ENCODE results near the gene PRF1. TPM values are rescaled to one million over a fixed set of nuclear protein-coding genes. Genes with fewer than 3 reads are reported as not detected.

PRF1 gene
- total RNA-seq, 2 experiments from 2014 or later, result 7.5 to 8.2 TPM

DNA sequence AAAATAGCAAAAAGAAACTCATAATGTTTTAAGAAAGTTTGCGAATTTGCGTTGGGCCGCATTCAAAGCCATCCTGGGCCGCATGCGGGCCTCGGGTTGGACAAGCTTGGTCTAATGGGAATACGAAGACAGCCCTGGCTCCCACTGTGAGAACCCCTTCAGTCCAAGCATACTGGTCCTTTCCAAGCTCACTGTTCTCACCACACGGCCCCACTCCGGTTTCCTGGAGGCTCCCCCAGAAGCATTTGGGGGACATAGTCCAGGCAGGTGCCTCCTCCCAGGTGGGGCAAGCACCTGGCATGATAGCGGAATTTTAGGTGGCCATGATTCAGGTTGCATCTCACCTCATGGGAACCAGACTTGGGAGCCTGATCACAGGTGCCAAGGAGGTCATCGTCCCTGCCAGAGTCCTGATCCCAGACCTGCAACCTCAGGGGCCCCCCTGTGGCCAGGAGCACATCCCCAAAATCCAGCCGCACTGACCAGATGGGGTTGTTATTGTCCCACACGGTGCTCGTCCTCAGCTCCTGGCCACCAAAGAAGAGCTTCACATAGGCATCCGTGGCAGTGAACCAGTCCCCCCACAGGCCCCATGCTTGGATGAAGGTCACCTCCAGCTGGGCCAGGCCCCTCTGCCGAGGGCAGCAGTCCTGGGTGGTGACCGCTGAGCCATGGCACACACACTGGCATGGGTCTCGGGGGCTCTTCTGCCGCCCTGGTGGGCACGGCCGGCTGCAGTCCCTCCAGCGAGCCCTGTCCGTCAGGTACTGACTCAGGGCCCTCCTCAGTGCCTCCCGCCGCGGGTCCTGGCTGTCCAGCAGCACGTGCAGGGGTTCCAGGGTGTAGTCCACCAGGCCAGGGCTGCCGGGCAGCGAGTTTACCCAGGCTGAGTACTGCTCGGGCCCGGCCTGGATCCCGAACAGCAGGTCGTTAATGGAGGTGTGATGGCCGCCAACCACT lies 4.4 kb downstream of the PRF1 start:
- peaks cover 12% of the 10 kb centered on the region for H3K36me3 Mint-ChIP-seq (ENCODE audit: low read depth)
- no peaks in the 10 kb centered on the region for H3K27me3 Mint-ChIP-seq (ENCODE audit: low read depth)
- H3K4me3 Mint-ChIP-seq, result no peak overlapping the region
- intact Hi-C loops (cut with micrococcal nuclease), result no loop called here
- no peak overlapping the region for H3K27ac Mint-ChIP-seq
- CTCF ChIA-PET, result interaction anchor here (1.2 kb wide), 1 partner anchor 49 kb away, joined by 3 read pairs; no protein-coding TSS in a partner anchor
- DNase-seq, result no peak
- H3K9me3 Mint-ChIP-seq, result no peaks in the 10 kb centered on the region
- peaks cover 23% of the 10 kb centered on the region for H3K4me1 Mint-ChIP-seq (ENCODE audit: low read depth)

DNA sequence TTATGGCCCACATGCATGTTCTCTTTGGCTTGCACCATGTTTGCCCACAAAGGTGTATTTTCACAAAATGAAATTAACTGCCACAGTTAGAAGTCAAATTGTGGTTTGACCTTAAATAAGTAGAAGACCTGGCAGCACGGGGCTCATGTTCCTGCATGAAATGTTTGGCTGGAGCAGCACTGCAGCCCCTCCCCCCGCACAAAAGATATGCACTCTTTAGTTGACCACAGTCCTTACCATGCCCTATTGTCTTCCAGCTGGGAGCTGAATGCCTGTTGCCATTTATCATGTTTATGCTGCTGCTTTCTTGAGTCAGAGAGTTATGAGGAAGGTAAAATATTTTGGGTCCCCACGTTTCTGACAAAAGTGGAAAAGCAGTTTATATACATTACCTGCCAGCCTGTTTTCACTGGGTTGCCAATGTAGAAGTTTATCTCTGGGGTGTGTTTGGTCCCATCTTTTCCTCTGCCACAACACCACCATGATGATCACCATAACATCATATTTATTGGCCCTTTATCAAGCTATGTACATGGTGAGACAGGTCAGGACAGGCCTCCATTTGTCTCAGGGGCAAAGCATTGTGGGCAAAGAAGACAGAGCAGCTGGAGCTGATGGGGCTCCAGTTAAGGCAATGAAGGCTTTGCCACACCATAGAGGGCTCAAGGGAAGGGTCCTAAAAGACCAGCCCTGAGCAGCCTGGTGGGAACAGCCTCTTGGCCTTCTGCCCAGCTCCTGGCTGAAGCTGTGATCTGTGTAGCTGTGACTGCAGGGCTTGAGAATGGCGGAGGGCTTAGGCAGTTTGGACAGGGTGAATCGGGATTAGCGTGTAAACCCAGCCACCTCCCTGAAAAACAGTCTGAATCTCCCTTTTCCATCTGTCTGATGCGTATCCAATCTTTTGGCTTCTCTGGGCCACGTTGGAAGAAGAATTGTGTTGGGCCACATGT lies 5.4 kb downstream of the PRF1 start:
- Mint-ChIP-seq H3K27me3 (ENCODE audit: low read depth) (peaks cover 3% of the 10 kb centered on the region), H3K4me3 (no peak overlapping the region), H3K36me3 (ENCODE audit: low read depth) (peaks cover 12% of the 10 kb centered on the region), H3K4me1 (ENCODE audit: low read depth) (peaks cover 13% of the 10 kb centered on the region), H3K9me3 (no peaks in the 10 kb centered on the region), H3K27ac (no peak overlapping the region)
- intact Hi-C loops (cut with micrococcal nuclease), result no loop called here
- no peak for DNase-seq
- CTCF ChIA-PET, result interaction anchor here (1.2 kb wide), 1 partner anchor 48 kb away, joined by 3 read pairs; no protein-coding TSS in a partner anchor

DNA sequence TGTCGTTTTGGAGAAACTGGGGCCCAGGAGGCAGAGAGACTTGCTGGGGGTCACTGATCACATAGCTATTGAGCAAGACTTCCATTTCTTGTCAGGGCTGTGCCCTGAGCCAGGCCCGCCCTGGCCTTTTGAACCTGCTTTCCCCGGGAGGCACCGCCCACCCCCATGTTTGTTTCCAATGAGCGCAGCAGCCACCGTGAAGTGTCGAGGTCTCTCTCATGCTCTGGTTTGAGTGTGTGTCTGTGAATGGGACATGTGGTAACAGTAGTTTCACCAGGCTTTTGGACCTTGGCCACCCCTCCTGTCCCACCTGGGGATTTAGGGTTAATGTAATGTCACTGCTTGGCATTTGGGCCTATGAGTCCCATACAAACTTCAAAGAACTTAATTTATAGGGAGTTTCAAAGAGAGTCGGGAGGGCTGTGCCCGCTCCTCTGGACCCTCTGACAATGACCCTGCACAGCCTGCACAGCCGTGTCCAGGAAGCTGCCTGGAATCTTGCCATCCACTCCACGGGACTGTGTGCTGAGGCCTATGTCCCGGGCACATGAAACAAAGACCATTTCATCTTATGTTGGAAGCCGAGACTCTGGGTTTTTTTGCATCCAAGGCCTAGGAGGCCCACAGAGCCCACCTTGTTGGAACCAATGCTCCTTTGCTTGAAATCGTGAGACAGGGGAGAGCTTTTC lies 6.3 kb downstream of the PRF1 start:
- intact Hi-C loops (cut with micrococcal nuclease), result no loop called here
- Mint-ChIP-seq H3K36me3 (ENCODE audit: low read depth) (peaks cover 12% of the 10 kb centered on the region), H3K4me3 (no peak overlapping the region), H3K27ac (no peak overlapping the region), H3K4me1 (ENCODE audit: low read depth) (peaks cover 6% of the 10 kb centered on the region), H3K9me3 (no peaks in the 10 kb centered on the region), H3K27me3 (ENCODE audit: low read depth) (peaks cover 3% of the 10 kb centered on the region)
- no peak for DNase-seq
- CTCF ChIA-PET, result interaction anchor here (0.6 kb wide), 1 partner anchor 243 kb away, joined by 3 read pairs; no protein-coding TSS in a partner anchor

DNA sequence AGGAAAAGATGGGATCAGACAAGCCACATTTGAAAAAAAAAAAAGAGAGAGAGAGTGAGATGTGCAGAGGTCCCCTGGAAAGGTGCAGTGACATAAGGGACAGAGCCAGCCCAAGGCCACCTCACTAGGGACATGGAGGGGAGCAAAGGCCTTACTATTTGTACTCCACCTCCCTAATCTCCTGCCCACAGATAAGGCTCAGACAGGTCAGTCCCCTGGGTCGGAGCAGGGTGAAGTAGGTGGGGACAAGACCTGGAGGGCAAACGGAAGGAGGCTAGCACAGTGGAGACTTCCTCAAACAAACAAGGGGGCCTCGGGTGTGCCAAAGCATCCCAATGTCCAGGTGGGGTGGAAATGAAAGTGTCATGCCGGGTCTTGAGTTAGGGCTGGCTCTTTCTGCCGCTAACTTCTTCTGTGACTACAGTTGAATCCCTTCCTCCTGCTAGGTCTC lies 7.0 kb downstream of the PRF1 start:
- Mint-ChIP-seq H3K27me3 (ENCODE audit: low read depth) (peaks cover 3% of the 10 kb centered on the region), H3K9me3 (no peaks in the 10 kb centered on the region), H3K4me3 (no peak overlapping the region), H3K27ac (no peak overlapping the region), H3K4me1 (ENCODE audit: low read depth) (peaks cover 3% of the 10 kb centered on the region), H3K36me3 (ENCODE audit: low read depth) (peaks cover 12% of the 10 kb centered on the region)
- DNase-seq, result no peak
- CTCF ChIA-PET, result interaction anchor here (0.6 kb wide), 1 partner anchor 243 kb away, joined by 3 read pairs; no protein-coding TSS in a partner anchor
- intact Hi-C loops (cut with micrococcal nuclease), result no loop called here

DNA sequence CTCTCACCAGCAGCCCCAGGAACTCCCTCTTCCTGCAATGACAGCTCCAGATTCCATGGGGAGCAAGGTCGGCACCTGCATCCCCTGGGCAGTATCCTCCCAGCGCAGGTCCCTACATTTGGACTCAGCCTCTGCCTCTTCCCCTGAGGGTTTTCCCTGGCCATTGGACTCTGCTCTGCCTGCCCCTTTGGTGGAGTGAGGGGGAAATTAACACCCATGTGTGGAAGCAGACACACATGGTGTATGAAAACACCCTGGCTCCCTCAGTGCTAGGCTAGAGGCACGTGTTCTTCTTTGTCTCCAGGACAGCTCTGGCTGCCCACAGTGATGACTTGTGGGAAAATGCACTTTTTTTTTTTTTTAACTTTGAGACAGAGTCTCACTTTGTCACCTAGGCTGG lies 8.4 kb downstream of the PRF1 start:
- intact Hi-C loops (cut with micrococcal nuclease), result no loop called here
- Mint-ChIP-seq H3K4me3 (no peak overlapping the region), H3K27me3 (ENCODE audit: low read depth) (peaks cover 3% of the 10 kb centered on the region), H3K27ac (no peak overlapping the region), H3K9me3 (no peaks in the 10 kb centered on the region), H3K36me3 (ENCODE audit: low read depth) (peaks cover 8% of the 10 kb centered on the region), H3K4me1 (ENCODE audit: low read depth) (peaks cover 3% of the 10 kb centered on the region)
- no peak for DNase-seq
- CTCF ChIA-PET, result interaction anchor here (0.5 to 0.6 kb wide), 2 partner anchors 17 to 791 kb away, joined by 3 read pairs; no protein-coding TSS in a partner anchor

DNA sequence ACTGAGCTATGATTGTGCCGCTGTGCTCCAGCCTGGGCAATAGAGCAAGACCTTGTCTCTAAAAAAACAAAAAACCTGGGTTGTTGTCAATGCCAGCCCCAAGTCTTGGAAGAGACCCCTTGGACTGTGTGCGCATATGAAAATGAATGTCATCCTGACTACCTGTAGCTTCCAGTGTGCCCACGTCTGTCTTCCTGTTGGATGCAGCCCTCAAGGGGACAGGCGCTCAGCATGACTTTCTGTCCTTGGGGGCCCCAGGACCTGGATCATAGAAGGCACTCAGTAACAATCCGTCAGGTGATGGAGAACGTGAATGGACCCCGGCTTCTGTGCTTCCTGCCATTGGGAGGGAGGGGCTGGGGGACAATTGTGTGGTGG lies 9.0 kb downstream of the PRF1 start:
- Mint-ChIP-seq H3K4me1 (ENCODE audit: low read depth) (no peaks in the 10 kb centered on the region), H3K9me3 (no peaks in the 10 kb centered on the region)

DNA sequence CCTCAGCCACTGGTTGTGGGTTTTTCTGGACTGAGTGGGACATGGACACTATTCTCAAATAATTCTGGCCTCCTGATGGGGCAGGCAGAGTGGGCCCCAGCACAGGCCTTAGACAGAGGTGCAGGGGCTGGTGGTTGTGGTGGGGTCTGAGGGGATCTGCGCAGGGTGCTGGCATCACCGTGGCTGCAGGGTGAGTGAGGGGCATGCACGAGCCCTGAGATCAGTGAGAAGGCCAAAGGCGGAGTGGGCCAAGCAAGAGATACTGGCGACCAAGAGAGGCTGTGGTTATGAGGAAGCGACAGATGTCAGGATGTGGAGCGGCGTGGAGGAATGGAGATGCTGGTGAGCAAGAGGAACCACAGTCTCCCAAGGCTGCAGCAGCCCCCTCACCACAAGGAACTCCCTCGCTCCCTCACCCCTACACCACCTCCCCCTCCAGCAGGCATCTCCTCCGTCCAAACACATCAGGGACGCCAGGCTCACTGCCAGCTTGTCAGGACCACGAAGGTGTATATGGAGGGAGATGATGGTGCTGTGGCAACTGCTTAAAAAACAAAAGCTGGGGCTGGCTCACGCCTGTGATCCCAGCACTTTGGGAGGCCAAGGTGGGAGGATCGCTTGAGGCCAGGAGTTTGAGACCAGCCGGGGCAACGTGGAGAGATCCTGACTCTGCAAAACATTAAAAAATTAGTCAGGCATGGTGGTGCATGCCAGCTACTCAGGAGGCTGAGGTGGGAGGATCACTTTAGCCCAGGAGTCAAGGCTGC lies 9.6 kb downstream of the PRF1 start:
- H3K4me1 Mint-ChIP-seq (ENCODE audit: low read depth), result no peaks in the 10 kb centered on the region
- no peak for DNase-seq
- no peaks in the 10 kb centered on the region for H3K9me3 Mint-ChIP-seq
- H3K27me3 Mint-ChIP-seq (ENCODE audit: low read depth), result peaks cover 3% of the 10 kb centered on the region
- intact Hi-C loops (cut with micrococcal nuclease), result no loop called here
- peak overlapping the region; percentile 5 for H3K27ac Mint-ChIP-seq
- no peak overlapping the region for H3K4me3 Mint-ChIP-seq
- peaks cover 8% of the 10 kb centered on the region for H3K36me3 Mint-ChIP-seq (ENCODE audit: low read depth)
- CTCF ChIA-PET, result interaction anchor here (0.6 kb wide), 1 partner anchor 1048 kb away, joined by 6 read pairs; no protein-coding TSS in a partner anchor

More for the DNA sequence above, 9.0 kb downstream of the PRF1 start:
- intact Hi-C loops (cut with micrococcal nuclease), result no loop called here
- Mint-ChIP-seq H3K36me3 (ENCODE audit: low read depth) (peaks cover 8% of the 10 kb centered on the region), H3K27ac (no peak overlapping the region), H3K27me3 (ENCODE audit: low read depth) (peaks cover 3% of the 10 kb centered on the region), H3K4me3 (no peak overlapping the region)
- CTCF ChIA-PET, result interaction anchor here (0.6 kb wide), 1 partner anchor 1047 kb away, joined by 6 read pairs; no protein-coding TSS in a partner anchor
- DNase-seq, result no peak

DNA sequence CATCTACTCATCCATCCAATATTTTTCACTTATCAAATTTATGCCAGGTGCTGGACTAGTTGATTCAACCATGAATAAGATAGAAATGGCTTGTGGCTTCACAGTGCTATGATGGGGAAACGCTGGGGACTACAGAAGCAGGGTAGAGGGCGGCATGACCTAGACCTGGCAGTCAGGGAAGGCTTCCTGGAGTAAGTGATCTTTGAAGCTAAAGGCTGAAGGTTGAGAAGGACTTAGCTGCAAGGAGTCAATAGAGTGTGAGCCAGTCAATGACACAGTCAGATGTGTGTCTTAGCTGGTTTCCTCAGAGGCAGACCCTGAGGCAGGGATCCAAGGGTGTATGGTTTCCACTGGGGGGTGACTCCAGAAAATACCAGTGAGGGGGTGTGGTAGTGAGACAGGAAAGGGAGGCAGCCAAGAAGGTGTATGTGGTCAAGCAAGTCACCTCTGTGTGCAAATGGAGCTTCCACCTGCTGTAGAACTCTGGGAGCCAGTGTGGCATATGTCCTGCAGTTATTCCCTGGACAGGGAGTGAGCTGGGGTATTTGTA lies 10.3 kb downstream of the PRF1 start:
- no peaks in the 10 kb centered on the region for H3K4me1 Mint-ChIP-seq (ENCODE audit: low read depth)
- CTCF ChIA-PET, result no interaction called here
- no peak overlapping the region for H3K4me3 Mint-ChIP-seq
- no peaks in the 10 kb centered on the region for H3K9me3 Mint-ChIP-seq
- no peak overlapping the region for H3K27ac Mint-ChIP-seq
- intact Hi-C loops (cut with micrococcal nuclease), result no loop called here
- no peak for DNase-seq
- H3K36me3 Mint-ChIP-seq (ENCODE audit: low read depth), result peaks cover 1% of the 10 kb centered on the region
- H3K27me3 Mint-ChIP-seq (ENCODE audit: low read depth), result peaks cover 3% of the 10 kb centered on the region

DNA sequence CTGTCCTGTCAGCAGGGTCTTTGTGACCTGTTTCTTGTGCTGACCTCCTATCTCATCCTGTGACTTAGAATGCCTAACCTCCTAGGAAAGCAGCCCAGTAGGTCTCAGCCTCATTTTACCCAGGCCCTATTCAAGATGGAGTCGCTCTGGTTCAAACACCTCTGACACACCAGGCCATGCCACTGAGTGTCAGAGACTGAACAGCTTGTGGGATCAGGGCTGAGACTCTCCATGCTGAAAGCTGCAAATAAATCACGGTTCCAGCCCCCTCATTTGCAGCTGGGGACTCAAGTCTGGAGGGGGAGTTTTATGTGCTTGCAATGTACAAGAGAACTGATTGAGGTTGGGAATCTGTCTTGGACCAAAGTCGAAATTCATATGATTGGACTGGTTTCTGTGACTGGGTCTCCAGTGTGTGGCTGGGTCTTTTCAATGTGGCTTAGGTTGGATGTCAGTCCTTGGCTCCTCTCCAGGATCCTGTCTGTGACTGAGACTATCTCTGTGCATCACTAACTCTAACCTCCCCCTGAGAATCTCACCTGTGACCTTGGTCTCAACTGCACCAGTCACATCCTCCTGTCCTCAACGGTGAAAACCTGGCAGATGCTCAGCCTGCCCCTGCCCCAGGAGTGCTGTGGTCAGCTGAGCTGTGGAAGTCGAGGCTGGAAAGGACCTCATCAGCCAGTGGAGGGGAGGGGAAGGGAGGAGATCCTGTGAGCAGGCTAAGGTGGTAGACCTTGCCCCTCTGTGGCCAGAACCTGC lies 11.7 kb downstream of the PRF1 start:
- Mint-ChIP-seq H3K36me3 (ENCODE audit: low read depth) (no peaks in the 10 kb centered on the region), H3K27ac (no peak overlapping the region), H3K9me3 (no peaks in the 10 kb centered on the region), H3K4me3 (no peak overlapping the region), H3K4me1 (ENCODE audit: low read depth) (peaks cover 5% of the 10 kb centered on the region), H3K27me3 (ENCODE audit: low read depth) (peaks cover 3% of the 10 kb centered on the region)
- intact Hi-C loops (cut with micrococcal nuclease), result no loop called here
- CTCF ChIA-PET, result no interaction called here
- DNase-seq, result no peak

DNA sequence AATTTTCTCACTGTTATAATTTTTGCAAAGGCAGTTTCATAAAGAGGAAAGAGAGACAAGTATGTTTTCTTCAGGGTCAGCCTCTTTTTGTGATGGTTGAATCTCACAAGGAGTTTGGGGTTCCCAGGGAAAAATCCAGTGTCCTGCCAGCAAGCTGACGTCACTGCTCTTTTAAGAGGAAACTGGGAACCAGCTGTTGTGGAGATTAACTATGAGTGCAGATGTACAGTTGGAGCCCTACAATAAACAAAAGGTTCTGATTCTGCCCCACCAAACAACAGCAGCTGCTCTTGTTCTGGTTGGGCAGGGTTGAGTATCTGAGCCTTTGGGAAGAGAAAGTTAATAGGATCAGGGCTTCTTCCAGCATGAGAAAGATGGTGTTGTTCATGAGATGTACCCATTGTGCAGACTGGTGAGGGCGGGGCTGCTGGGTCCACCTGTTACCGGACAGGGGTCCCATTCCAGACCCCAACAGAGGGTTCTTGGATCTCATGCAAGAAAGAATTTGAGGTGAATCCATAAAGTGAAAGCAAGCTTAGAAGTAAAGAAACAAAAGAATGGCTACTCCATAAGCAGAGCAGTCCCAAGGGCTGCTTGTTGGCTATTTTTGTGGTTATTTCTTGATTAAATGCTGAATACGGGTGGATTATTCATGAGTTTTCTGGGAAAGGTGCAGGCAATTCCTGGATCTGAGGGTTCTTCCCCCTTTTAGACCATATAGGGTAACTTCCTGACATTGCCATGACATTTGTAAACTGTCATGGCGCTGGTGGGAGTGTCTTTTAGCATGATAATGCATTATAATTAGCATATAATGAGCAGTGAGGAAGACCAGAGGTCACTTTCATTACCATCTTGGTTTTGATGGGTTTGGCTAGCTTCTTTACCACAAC lies 12.5 kb downstream of the PRF1 start:
- Mint-ChIP-seq H3K27ac (no peak overlapping the region), H3K4me3 (no peak overlapping the region), H3K36me3 (ENCODE audit: low read depth) (no peaks in the 10 kb centered on the region), H3K4me1 (ENCODE audit: low read depth) (peaks cover 5% of the 10 kb centered on the region), H3K27me3 (ENCODE audit: low read depth) (peaks cover 3% of the 10 kb centered on the region), H3K9me3 (no peaks in the 10 kb centered on the region)
- CTCF ChIA-PET, result no interaction called here
- intact Hi-C loops (cut with micrococcal nuclease), result no loop called here
- DNase-seq, result no peak
